NCI-H2227 treated with DMSO at 0.1 percent for 48 hours (cell line): Measurements from ENCODE around the gene GJD3.
A peak's percentile ranks its signal among the peaks of the same experiment; 100 is the strongest.

ENCODE experiments used
- DNase-seq: peaks from one replicate; lab custom pipeline; 2025; lab: John Stamatoyannopoulos, UW

The GJD3 gene

GRCh38 chr17:40322358-40323315 is 41.9 kb downstream of the GJD3 start:
- no peak for DNase-seq

GRCh38 chr17:40321961-40322357 is 42.6 kb downstream of the GJD3 start:
- DNase-seq = no peak

GRCh38 chr17:40321524-40321929 is 43.0 kb downstream of the GJD3 start:
- DNase-seq = no peak

- no peak for DNase-seq
These were observed 43.6 kb downstream of the GJD3 start for GRCh38 chr17:40320756-40321523.

- DNase-seq = no peak
These were observed 44.6 kb downstream of the GJD3 start for GRCh38 chr17:40319651-40320540.

GRCh38 chr17:40318830-40319391 is 45.6 kb downstream of the GJD3 start:
- DNase-seq = no peak

GRCh38 chr17:40317880-40318829 is 46.4 kb downstream of the GJD3 start:
- peak; percentile 85 for DNase-seq

- no peak for DNase-seq
These were observed 47.1 kb downstream of the GJD3 start for GRCh38 chr17:40317345-40317873.

GRCh38 chr17:40316571-40317344 is 47.8 kb downstream of the GJD3 start:
- no peak for DNase-seq

- no peak for DNase-seq
These were observed 48.6 kb downstream of the GJD3 start for GRCh38 chr17:40315678-40316570.

GRCh38 chr17:40315206-40315605 is 49.3 kb downstream of the GJD3 start:
- no peak for DNase-seq

GRCh38 chr17:40314584-40314956 is 50.0 kb downstream of the GJD3 start:
- DNase-seq = no peak

- no peak for DNase-seq
These were observed 50.6 kb downstream of the GJD3 start for GRCh38 chr17:40313668-40314583.
